HG02678 (cell line): ENCODE results near the gene TMEM245.
"Not testable (repeated sequence)": the region's sequence is repeated elsewhere in the genome, so short reads cannot be mapped to it uniquely, and the experiment has no call there.

Experiments
- ATAC-seq: cut with Tn5 transposase; IDR thresholded peaks from one replicate; pipeline ENCODE4 v1.9.1; 2021; ENCODE audit warnings: mild to moderate bottlenecking, moderate library complexity; ENCODE audit not compliant: unreplicated experiment

Gene TMEM245

DNA sequence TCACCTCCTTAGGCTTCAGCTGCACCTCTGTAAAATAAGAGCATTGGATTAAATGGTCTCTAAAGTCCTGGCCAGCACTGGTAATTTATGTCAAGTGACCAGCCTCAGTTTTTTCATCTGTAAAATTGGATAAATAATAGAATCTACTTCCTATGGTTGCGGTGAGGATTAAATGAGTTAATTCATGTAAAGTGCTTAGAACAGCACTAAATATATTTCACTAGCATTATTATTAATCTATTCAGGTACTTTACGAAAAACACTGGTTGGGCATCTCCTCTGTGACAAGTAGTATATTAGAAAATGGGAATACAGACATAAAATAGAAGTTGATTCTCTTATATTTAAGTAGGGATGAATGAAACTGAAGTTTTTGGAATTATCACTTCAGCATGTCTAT, 13.8 kb upstream of the TMEM245 start:
- no peak for ATAC-seq

DNA sequence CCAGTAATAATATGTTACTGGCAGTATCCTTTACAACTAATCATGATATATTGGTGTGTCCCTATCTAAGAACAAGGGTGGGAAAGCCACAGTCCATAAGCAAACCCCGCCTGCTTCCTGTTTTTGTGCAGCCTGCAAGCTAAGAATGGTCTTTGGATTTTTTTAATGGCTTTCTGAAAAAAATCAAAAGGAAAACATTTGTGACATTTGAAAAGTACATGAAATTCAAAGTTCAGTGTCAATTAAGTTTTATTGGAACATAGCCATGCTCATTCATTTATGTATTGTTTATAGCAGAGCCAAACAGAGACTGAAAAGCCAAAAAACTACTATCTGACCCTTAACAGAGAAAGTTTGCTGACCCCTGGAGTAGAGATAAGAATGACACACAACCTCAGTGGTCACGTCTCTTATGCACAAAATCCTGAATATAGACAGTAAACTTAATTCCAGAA, 12.8 kb upstream of the TMEM245 start:
- ATAC-seq: no peak

DNA sequence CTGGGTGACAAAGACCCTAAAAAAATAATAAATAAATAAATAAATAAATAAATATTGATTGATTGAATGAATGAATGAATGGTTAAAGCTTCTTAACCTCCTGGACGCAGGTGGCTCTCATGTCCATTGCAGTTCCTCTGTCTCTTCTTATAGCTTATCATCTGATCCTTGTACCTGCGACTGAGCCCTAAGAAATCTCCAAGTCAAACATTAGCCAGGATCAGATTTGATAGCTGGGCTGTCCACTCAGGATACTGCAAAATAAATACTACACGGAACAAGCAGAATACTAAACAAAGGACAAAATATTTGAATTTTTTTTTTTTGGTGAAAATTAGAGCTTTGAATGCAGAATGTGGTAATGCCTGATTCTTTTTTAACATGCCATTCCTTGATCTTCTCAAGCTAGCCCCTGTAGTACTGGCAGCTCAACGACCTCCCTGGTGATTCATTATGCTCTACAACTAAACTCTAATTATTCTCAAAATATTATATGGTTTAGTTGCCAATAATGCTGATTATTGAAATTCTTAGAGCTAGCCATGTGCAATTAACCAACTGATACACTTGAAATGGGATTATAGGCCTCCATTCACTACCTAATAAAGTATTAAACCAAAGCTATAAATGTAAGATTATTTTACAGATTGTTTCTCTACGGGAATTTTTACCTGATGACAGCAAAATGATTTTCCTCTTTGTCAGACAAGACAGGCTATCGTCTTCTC, 9.9 kb upstream of the TMEM245 start:
- ATAC-seq: no peak

GRCh38 chr9:109126671-109127070, 6.9 kb upstream of the TMEM245 start:
- ATAC-seq: not testable (repeated sequence)

DNA sequence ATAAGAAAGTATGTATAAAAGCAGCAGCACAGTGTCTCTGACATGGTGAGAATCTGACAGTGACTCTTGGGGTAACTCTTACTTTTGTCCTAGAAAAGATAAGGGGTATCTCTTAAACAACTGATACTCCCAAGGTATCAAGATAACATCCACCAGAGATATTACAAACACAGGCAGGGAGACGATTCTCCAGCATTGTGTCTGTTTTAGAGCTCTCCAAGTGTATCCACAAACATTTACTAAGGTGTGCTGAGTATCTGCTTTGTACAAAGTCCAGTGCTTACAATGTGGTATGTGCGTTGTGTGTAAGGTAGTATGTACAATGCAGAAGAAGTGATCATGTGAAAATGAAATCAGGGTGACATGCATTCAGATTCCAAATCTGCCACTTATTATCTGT, 4.4 kb upstream of the TMEM245 start:
- no peak for ATAC-seq

GRCh38 chr9:109122726-109123621, 3.2 kb upstream of the TMEM245 start:
- ATAC-seq: peak; percentile 24

DNA sequence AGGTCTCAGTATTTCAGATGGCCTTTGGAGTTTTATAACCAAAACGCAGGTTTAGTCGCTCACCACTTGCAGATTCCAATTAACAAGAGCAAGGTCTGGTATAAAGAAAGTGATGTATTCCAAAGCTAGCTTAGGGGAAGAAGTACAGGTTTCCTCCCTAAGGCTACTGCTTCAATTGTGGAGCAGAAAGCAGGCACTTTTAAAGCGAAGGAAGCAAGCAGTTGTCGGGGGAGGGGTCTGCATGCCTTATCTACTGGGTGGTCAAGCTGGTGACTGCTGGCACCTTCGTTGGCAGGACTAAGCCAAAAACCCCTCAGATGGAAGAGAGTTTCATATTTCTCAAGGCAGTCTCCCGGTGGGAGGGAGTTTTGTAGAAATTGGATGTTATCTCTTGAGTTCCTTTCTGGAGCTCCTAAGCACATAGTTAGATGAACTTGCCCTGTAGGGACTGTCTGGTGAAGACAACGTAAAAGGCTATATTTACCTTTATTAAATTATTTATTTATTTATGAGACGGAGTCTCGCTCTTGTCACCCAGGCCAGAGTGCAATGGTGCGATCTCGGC, 1.6 kb upstream of the TMEM245 start:
- ATAC-seq: no peak

DNA sequence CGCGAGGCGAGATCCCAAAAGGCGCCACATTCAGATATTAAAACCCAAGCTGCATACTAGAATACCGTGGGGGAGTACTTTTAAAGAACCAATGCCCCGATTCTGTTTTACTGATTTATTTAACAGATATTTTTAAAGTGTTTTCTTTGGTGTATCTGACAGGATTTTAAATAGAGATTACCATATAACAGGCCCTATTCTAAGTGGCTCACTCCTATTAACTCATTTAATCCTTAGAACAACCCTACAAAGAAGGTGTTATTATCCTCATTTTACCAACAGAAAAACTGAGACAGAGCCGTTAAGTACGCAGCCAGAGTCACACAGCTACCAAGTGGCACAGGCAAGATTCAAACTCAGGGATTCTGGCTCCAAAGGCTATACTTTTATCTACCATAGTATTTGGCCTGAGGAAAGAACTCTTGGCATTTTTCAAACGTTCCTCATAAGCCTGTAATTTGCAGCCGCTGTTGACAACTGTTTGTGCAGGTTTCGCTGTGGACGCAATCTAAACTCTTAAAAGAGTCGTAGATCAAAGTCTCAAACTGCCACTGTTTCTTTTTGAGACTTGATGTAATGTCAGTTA, 550 bp upstream of the TMEM245 start:
- ATAC-seq: no peak

- ATAC-seq: no peak
Measured at GRCh38 chr9:109118808-109119438, 824 bp downstream of the TMEM245 start.

GRCh38 chr9:109117856-109118807, 1.6 kb downstream of the TMEM245 start:
- no peak for ATAC-seq

DNA sequence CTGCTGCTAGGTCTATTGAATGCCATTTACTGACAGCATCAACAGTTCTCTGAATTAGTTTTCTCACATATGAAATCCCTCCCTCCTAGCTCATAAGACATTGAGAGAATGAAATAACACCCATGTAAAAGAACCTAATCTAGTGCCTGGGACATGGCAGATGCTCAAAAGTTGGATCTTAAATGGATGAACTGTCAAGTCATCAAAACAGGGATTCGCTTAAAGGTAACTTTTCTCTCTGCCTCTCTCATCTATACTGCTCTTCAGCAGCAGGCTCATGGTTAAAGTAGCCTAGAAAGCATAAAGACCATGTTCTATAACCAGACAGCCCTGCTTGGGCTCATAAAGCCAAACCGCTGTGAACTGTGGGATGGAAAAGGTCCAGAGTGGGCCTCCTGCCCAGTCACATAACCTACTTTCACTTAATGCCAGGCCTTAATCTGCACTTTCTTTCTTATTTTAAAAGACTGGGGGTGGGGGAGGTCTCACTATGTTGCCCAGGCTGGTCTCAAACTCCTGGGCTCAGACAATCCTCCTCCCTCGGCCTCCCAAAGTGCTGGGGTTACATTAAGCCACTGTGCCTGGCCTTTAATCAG, 3.7 kb downstream of the TMEM245 start:
- no peak for ATAC-seq

- no peak for ATAC-seq
Measured at GRCh38 chr9:109114670-109115069, 5.1 kb downstream of the TMEM245 start.

- no peak for ATAC-seq
Measured at GRCh38 chr9:109113892-109114609, 5.7 kb downstream of the TMEM245 start.

DNA sequence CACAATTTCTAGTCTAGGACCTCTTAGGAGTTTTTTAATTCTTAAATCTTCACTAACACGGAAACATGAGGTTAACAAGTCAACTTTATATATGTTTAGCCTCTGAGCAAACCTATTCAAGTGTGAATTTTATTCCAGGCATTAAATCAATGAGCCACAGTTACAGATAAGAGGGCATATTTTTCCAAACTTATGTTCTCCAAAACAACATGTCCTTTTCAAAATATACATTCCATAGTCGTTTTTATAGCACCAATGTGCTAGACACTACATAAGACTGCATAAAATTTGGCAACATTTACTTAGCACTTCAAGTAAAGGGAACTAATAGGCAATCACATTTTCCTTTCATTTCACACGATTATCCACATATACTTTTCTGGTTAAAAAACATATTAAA, 6.5 kb downstream of the TMEM245 start:
- ATAC-seq: no peak

DNA sequence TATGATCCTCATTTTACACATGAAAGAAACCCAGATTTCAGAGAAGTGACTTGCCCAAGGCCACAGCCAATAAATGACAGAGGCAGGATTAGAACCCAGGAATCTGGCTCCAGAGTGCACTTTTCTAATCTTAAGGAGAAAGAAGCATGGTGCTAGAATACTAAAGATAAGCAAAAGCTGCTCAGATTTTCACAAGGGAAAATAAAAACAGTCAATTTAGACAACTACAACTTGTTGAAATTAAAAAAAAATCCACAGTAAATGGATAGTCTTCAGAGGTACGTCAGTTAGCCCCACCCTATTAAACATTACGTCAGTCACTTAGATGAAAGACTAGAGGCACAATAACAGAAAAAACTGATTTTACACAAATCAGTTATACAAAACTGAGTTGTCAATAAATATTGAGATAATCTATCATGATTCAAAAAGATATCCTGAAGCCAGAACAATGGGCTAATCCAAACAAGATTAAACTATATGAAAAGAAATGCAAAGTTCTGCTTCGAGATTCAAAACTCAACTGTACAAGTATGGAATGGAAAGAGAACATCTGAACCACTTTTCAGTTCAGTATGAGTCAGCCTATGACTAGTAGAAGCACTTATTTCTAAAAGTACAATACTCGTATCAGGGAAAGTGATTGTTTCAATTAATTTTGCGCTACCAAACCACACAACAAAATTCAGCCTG, 9.3 kb downstream of the TMEM245 start:
- peak; percentile 89 for ATAC-seq

GRCh38 chr9:109109967-109110328, 9.8 kb downstream of the TMEM245 start:
- ATAC-seq: no peak

GRCh38 chr9:109108318-109108717, 11.4 kb downstream of the TMEM245 start:
- no peak for ATAC-seq
